Right lobe of liver (tissue), 6 donors: ENCODE data around the gene ZNF778. TPM values are rescaled to one million over a fixed set of nuclear protein-coding genes. Genes with fewer than 3 reads are reported as not detected.

Experiments
- ATAC-seq, 4 donors: fragments of 200-7000 bp; cut with Tn5 transposase; one replicate each; pipeline ENCODE4 v1.9.1; 2020; ENCODE audit warnings: mild to moderate bottlenecking in 4 of 4, moderate library complexity in 4 of 4
- DNase-seq, 3 donors: peaks; one replicate each; pipeline ENCODE4 v3.0.0-alpha.2; 2020
- H3K27ac ChIP-seq, 3 donors: fragments of 200-600 bp; one replicate each; pipeline ENCODE4 v1.8.0; 2022
- H3K27me3 ChIP-seq, 2 donors: fragments of 200-600 bp; one replicate each; pipeline ENCODE4 v1.8.0; 2022
- H3K36me3 ChIP-seq, 4 donors: fragments of 200-600 bp; sonication (generic) in 1 of 4; one replicate each; pipeline versions ENCODE4 v1.5.1 to v1.8.0; 2017 to 2022; ENCODE audit warnings: control low read depth in 1 of 4
- H3K4me1 ChIP-seq, 4 donors: fragments of 200-600 bp; sonication (generic) in 1 of 4; one replicate each; pipeline versions ENCODE4 v1.5.1 to v1.8.0; 2017 to 2022; ENCODE audit warnings: control low read depth in 1 of 4
- H3K4me3 ChIP-seq, 3 donors: fragments of 200-600 bp; one replicate each; pipeline ENCODE4 v1.8.0; 2022
- H3K9me3 ChIP-seq, 4 donors: fragments of 200-600 bp; sonication (generic) in 1 of 4; one replicate each; pipeline versions ENCODE4 v1.5.1 to v1.8.0; 2017 to 2022; ENCODE audit warnings: control low read depth in 1 of 4
- POLR2A ChIP-seq: fragments of 450-650 bp; IDR thresholded peaks from one replicate; pipeline ENCODE4 v1.6.1; 2017; ENCODE audit warnings: antibody characterized with exemption, mild to moderate bottlenecking
- WGBS: methylation state at CpG from one replicate; pipeline ENCODE4 v1.1.6; 2018; ENCODE audit warnings: low coverage, low lambda C conversion rate; ENCODE audit not compliant: insufficient coverage; ENCODE audit errors: missing lambda C conversion rate; 5-methylcytosine and 5-hydroxymethylcytosine counted together
- intact Hi-C, 2 donors: fragments of 100-400 bp; cut with DNase I; formaldehyde crosslinking; loops; one replicate each; pipeline versions ENCODE4 v1.11.2 to v1.14.1; 2022
- total RNA-seq, 6 experiments: library from RNA; depleted of rRNA in 2 of 6; stranded (reverse); fragments of >200 nt in 2 of 6; fragmentation: NEBNext Ultra II Directional in 3 of 6; extraction: Animal tissue kit (Norgen Biotek cat#: 25700) in 3 of 6; gene quantifications; one replicate each; pipeline versions ENCODE4 v1.1.0 to v1.2.4, GENCODE V29; 2016 to 2023
- TF ChIP-seq, protein P1 (sequence below), 4 donors: fragments of 200-600 bp in 3 of 4; fragments of 450-650 bp in 1 of 4; IDR thresholded peaks; one replicate each; pipeline versions ENCODE4 v1.5.1 to v1.8.0; 2016 to 2022; ENCODE audit warnings: antibody characterized with exemption in 4 of 4, mild to moderate bottlenecking in 2 of 4
- donor health status: DM: no; HTN: yes; CAD: no.
- donor health status: DM: no; HTN: no; CAD: no.
- donor health status: DM: no; HTN: no; CAD: no.
- donor health status: DM: no; HTN: yes; CAD: no.
- donor health status: DM: no; HTN: yes; CAD: no.

ZNF778 gene
- total RNA-seq, 6 experiments from 2014 or later = 2.3 to 11.2 (median 3.1) TPM

DNA sequence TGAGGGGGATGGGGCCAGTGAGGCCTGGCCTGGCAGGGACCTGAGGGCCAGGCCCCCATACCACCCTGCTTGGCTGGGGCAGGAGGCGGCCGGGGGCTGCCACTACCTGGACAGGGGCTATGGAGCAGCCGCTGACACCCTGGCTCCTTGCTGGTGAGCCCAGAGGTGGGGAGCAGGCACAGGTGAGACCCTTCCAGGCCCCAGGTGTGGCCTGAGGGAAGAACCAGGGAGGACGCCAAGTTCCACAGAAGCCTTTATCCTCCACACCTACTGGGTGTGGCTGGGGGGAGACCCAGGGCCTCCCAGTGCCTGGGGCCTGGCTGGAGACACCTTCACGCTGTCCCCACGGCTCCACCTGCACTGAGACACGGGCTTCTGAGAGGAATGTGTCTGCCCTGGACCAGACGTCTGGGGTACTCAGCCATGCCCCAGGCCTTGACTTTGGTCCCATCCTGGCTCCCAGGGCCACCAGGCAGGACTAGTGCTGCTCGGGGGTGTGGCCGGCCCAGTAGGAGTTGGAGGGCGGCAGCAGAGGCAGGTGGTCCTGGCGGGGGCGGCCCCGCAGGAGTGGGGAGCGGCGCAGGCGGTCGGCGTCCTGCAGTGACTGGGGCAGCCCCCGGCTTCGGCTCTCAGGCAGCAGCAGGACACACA lies 21.9 kb upstream of the ZNF778 start:
- 100% methylated on average over 1 of the region's 21 CpGs for WGBS
- Histone ChIP-seq H3K4me3 (no peak overlapping the region), H3K27me3 (no peaks in the 10 kb centered on the region), H3K36me3 (no peaks in the 10 kb centered on the region), H3K9me3 (no peaks in the 10 kb centered on the region), H3K4me1 (peaks cover 0 to under 1% (median 0%) of the 10 kb centered on the region in 4 donors), H3K27ac (no peak overlapping the region)
- TF ChIP-seq POLR2A = no peak
- TF ChIP-seq, protein P1, sequence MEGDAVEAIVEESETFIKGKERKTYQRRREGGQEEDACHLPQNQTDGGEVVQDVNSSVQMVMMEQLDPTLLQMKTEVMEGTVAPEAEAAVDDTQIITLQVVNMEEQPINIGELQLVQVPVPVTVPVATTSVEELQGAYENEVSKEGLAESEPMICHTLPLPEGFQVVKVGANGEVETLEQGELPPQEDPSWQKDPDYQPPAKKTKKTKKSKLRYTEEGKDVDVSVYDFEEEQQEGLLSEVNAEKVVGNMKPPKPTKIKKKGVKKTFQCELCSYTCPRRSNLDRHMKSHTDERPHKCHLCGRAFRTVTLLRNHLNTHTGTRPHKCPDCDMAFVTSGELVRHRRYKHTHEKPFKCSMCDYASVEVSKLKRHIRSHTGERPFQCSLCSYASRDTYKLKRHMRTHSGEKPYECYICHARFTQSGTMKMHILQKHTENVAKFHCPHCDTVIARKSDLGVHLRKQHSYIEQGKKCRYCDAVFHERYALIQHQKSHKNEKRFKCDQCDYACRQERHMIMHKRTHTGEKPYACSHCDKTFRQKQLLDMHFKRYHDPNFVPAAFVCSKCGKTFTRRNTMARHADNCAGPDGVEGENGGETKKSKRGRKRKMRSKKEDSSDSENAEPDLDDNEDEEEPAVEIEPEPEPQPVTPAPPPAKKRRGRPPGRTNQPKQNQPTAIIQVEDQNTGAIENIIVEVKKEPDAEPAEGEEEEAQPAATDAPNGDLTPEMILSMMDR (IDR thresholded peaks at IDR 0.05) = no peak
- no peak for ATAC-seq
- peak in 1 of 3 donors; percentile 19 for DNase-seq
- intact Hi-C loops = no loop called here

GRCh38 chr16:89197033-89197632 lies 20.4 kb upstream of the ZNF778 start:
- TF ChIP-seq, protein P1 (IDR thresholded peaks at IDR 0.05) = no peak
- TF ChIP-seq POLR2A = no peak
- intact Hi-C loops = no loop called here
- Histone ChIP-seq H3K36me3 (no peaks in the 10 kb centered on the region), H3K4me1 (peaks cover 0 to 8% (median 0%) of the 10 kb centered on the region in 4 donors), H3K4me3 (no peak overlapping the region), H3K27me3 (no peaks in the 10 kb centered on the region), H3K9me3 (no peaks in the 10 kb centered on the region), H3K27ac (no peak overlapping the region)
- WGBS = 100% methylated on average over 2 of the region's 13 CpGs
- ATAC-seq (no peak), DNase-seq (peak in 1 of 3 donors; percentile 19)

DNA sequence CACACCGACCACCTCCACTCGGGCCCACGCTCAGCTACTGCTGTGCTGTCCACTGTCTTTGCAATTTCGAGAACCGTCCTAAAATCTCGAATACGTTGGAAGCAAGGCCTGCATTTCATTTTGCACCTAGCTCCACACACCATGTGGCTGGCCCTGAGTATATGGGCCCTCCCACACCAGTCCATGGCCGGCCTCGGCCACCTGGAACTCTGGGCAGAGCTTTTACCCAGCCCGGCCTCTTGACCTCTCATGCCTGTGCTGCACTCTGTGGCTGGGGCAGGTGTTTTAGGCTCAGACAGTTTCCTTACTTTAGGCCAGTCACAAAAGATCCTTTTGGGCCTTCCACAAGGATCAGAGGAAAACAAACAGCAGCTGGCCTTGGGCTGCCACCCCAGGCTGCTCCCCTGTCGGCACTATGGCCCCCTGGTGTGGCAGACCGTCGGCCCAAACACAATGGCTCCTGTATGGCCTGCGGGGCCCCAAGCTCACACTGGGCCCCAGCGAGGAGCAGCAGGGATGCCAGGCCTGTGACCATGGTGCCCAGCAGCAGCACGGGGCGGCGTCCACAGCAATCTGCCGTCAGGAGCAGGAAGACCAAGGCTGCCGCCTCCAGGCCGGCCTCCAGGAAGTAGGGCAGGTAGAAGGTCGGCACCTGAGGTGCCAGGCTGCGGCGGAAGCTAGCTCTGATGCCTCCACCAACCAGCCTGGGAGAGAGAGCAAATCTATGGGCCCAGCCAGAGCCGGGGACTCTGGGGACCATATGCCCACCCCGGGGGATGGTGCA lies 19.7 kb upstream of the ZNF778 start:
- WGBS = 68% methylated on average over 7 of the region's 26 CpGs
- intact Hi-C loops = no loop called here
- Histone ChIP-seq H3K36me3 (no peaks in the 10 kb centered on the region), H3K4me3 (no peak overlapping the region), H3K9me3 (no peaks in the 10 kb centered on the region), H3K4me1 (peaks cover 0 to 8% (median 0%) of the 10 kb centered on the region in 4 donors), H3K27ac (no peak overlapping the region), H3K27me3 (peaks cover 0 to 4% of the 10 kb centered on the region in 2 donors)
- DNase-seq (no peak), ATAC-seq (no peak)
- TF ChIP-seq POLR2A = no peak
- TF ChIP-seq, protein P1 (IDR thresholded peaks at IDR 0.05) = no peak

- Histone ChIP-seq H3K9me3 (no peaks in the 10 kb centered on the region), H3K4me3 (no peak overlapping the region), H3K27me3 (peaks cover 0 to 11% of the 10 kb centered on the region in 2 donors), H3K4me1 (peaks cover 0 to 8% (median 0%) of the 10 kb centered on the region in 4 donors), H3K27ac (no peak overlapping the region), H3K36me3 (no peaks in the 10 kb centered on the region)
- ATAC-seq (no peak), DNase-seq (no peak)
- intact Hi-C loops = no loop called here
- 91% methylated on average over 6 of the region's 28 CpGs for WGBS
- TF ChIP-seq, protein P1 (IDR thresholded peaks at IDR 0.05) = no peak
- TF ChIP-seq POLR2A = no peak
These were observed 18.9 kb upstream of the ZNF778 start for GRCh38 chr16:89198417-89199240.
